ENCODE data around the gene PHLDB3.
"Not testable (repeated sequence)": the region's sequence is repeated elsewhere in the genome, so short reads cannot be mapped to it uniquely, and the experiment has no call there.

Gene PHLDB3

GRCh38 chr19:43441716-43442115 lies 62.8 kb downstream of the PHLDB3 start:
- TF ChIP-seq CTCF (IDR thresholded peaks at IDR 0.05; ENCODE audit: low read depth, low read length), result no peak

GRCh38 chr19:43439709-43440063 lies 64.9 kb downstream of the PHLDB3 start:
- DNase-seq, result no peak
- no peak overlapping the region for H3K27ac ChIP-seq
- no peaks in the 10 kb centered on the region for H3K9me3 ChIP-seq (ENCODE audit: severe bottlenecking)

More at GRCh38 chr19:43441716-43442115, 62.8 kb downstream of the PHLDB3 start:
- Histone ChIP-seq H3K27ac (no peak overlapping the region), H3K4me3 (ENCODE audit: low read depth, low read length) (no peak overlapping the region), H3K36me3 (no peaks in the 10 kb centered on the region), H3K9me3 (ENCODE audit: severe bottlenecking) (no peaks in the 10 kb centered on the region), H3K27me3 (ENCODE audit: insufficient read depth, low read depth, severe bottlenecking) (no peaks in the 10 kb centered on the region)
- DNase-seq, result no peak

GRCh38 chr19:43439032-43439708 lies 65.4 kb downstream of the PHLDB3 start:
- TF ChIP-seq CTCF (IDR thresholded peaks at IDR 0.05; ENCODE audit: low read depth, low read length), result no peak
- H3K27me3 ChIP-seq (ENCODE audit: insufficient read depth, low read depth, severe bottlenecking), result no peaks in the 10 kb centered on the region
- no peak for DNase-seq
- no peaks in the 10 kb centered on the region for H3K36me3 ChIP-seq
- H3K4me3 ChIP-seq (ENCODE audit: low read depth, low read length), result no peak overlapping the region
- H3K27ac ChIP-seq, result no peak overlapping the region
- no peaks in the 10 kb centered on the region for H3K9me3 ChIP-seq (ENCODE audit: severe bottlenecking)

More at GRCh38 chr19:43439709-43440063, 64.9 kb downstream of the PHLDB3 start:
- no peak for TF ChIP-seq CTCF (IDR thresholded peaks at IDR 0.05; ENCODE audit: low read depth, low read length)
- H3K4me3 ChIP-seq (ENCODE audit: low read depth, low read length), result no peak overlapping the region
- H3K36me3 ChIP-seq, result no peaks in the 10 kb centered on the region
- no peaks in the 10 kb centered on the region for H3K27me3 ChIP-seq (ENCODE audit: insufficient read depth, low read depth, severe bottlenecking)

- DNase-seq, result no peak
- Histone ChIP-seq H3K27ac (no peak overlapping the region), H3K4me3 (ENCODE audit: low read depth, low read length) (no peak overlapping the region), H3K27me3 (ENCODE audit: insufficient read depth, low read depth, severe bottlenecking) (no peaks in the 10 kb centered on the region), H3K9me3 (ENCODE audit: severe bottlenecking) (no peaks in the 10 kb centered on the region), H3K36me3 (no peaks in the 10 kb centered on the region)
- no peak for TF ChIP-seq CTCF (IDR thresholded peaks at IDR 0.05; ENCODE audit: low read depth, low read length)
Measured at GRCh38 chr19:43438291-43439031, 66.1 kb downstream of the PHLDB3 start.

- no peaks in the 10 kb centered on the region for H3K36me3 ChIP-seq
- H3K4me3 ChIP-seq (ENCODE audit: low read depth, low read length), result no peak overlapping the region
- TF ChIP-seq CTCF (IDR thresholded peaks at IDR 0.05; ENCODE audit: low read depth, low read length), result no peak
- no peaks in the 10 kb centered on the region for H3K27me3 ChIP-seq (ENCODE audit: insufficient read depth, low read depth, severe bottlenecking)
- no peak for DNase-seq
- H3K9me3 ChIP-seq (ENCODE audit: severe bottlenecking), result no peaks in the 10 kb centered on the region
- no peak overlapping the region for H3K27ac ChIP-seq
Measured at GRCh38 chr19:43437712-43438111, 66.8 kb downstream of the PHLDB3 start.

GRCh38 chr19:43437284-43437683 lies 67.3 kb downstream of the PHLDB3 start:
- DNase-seq; H3K27ac ChIP-seq; H3K36me3 ChIP-seq; H3K27me3 ChIP-seq (ENCODE audit: insufficient read depth, low read depth, severe bottlenecking); H3K4me3 ChIP-seq (ENCODE audit: low read depth, low read length); H3K9me3 ChIP-seq (ENCODE audit: severe bottlenecking): not testable (repeated sequence)
